WTC11 (cell line): ENCODE data around the gene GRAMD1B.
A peak's percentile ranks its signal among the peaks of the same experiment; 100 is the strongest.

Experiments
- ATF3 ChIP-seq: sonication (generic); formaldehyde crosslinking; conservative IDR thresholded peaks from 2 replicates; pipeline ENCODE4 v1.8.1; 2022; ENCODE audit warnings: mild to moderate bottlenecking, missing genetic modification reagents
- ATF6 ChIP-seq: sonication (generic); formaldehyde crosslinking; IDR thresholded peaks from 2 replicates; pipeline ENCODE4 v1.8.1; 2023; ENCODE audit warnings: mild to moderate bottlenecking, missing genetic modification reagents
- CTCF ChIP-seq: fragments of 200-600 bp; IDR thresholded peaks from 2 replicates; pipeline ENCODE4 v1.8.0; 2022; ENCODE audit warnings: antibody characterized with exemption
- FOXK1 ChIP-seq: sonication (generic); formaldehyde crosslinking; IDR thresholded peaks from 2 replicates; pipeline ENCODE4 v1.8.0; 2022; ENCODE audit warnings: mild to moderate bottlenecking, moderate library complexity, missing genetic modification reagents
- PRDM15 ChIP-seq: sonication (generic); formaldehyde crosslinking; IDR thresholded peaks from 2 replicates; pipeline ENCODE4 v1.8.0; 2022; ENCODE audit warnings: missing genetic modification reagents
- SP1 ChIP-seq: sonication (generic); formaldehyde crosslinking; conservative IDR thresholded peaks from 2 replicates; pipeline ENCODE4 v1.8.1; 2022; ENCODE audit warnings: missing genetic modification reagents
- TEAD4 ChIP-seq: sonication (generic); formaldehyde crosslinking; IDR thresholded peaks from 2 replicates; pipeline ENCODE4 v1.8.0; 2022; ENCODE audit warnings: mild to moderate bottlenecking, missing genetic modification reagents
- ZNF396 ChIP-seq: fragments of 250-450 bp; sonication (Bioruptor Pico); IDR thresholded peaks from 2 replicates; pipeline ENCODE4 v1.8.0; 2021; ENCODE audit warnings: mild to moderate bottlenecking, moderate library complexity, borderline replicate concordance
- TF ChIP-seq, protein P1 (sequence below): sonication (generic); formaldehyde crosslinking; IDR thresholded peaks from 2 replicates; pipeline ENCODE4 v1.8.0; 2022; ENCODE audit warnings: mild to moderate bottlenecking, missing genetic modification reagents
- TF ChIP-seq, protein P2 (sequence below): sonication (generic); formaldehyde crosslinking; IDR thresholded peaks from 2 replicates; pipeline ENCODE4 v1.8.0; 2023; ENCODE audit warnings: mild to moderate bottlenecking, missing genetic modification reagents

GRCh38 chr11:123434911-123435310 is 4.8 kb downstream of the GRAMD1B start:
- TF ChIP-seq PRDM15 (CRISPR knock-in tag), result no peak
- no peak for TF ChIP-seq CTCF
- TF ChIP-seq TEAD4 (CRISPR knock-in tag), result peak; percentile 60; the same call in 1 of the 2 replicates
- no peak for TF ChIP-seq ATF6 (CRISPR knock-in tag)
- TF ChIP-seq, protein P1, sequence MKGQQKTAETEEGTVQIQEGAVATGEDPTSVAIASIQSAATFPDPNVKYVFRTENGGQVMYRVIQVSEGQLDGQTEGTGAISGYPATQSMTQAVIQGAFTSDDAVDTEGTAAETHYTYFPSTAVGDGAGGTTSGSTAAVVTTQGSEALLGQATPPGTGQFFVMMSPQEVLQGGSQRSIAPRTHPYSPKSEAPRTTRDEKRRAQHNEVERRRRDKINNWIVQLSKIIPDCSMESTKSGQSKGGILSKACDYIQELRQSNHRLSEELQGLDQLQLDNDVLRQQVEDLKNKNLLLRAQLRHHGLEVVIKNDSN (CRISPR knock-in tag), result no peak
- TF ChIP-seq ATF3 (CRISPR knock-in tag), result no peak
- TF ChIP-seq SP1 (CRISPR knock-in tag), result no peak
- TF ChIP-seq ZNF396 (CRISPR knock-in tag), result no peak
- no peak for TF ChIP-seq FOXK1 (CRISPR knock-in tag)
- TF ChIP-seq, protein P2, sequence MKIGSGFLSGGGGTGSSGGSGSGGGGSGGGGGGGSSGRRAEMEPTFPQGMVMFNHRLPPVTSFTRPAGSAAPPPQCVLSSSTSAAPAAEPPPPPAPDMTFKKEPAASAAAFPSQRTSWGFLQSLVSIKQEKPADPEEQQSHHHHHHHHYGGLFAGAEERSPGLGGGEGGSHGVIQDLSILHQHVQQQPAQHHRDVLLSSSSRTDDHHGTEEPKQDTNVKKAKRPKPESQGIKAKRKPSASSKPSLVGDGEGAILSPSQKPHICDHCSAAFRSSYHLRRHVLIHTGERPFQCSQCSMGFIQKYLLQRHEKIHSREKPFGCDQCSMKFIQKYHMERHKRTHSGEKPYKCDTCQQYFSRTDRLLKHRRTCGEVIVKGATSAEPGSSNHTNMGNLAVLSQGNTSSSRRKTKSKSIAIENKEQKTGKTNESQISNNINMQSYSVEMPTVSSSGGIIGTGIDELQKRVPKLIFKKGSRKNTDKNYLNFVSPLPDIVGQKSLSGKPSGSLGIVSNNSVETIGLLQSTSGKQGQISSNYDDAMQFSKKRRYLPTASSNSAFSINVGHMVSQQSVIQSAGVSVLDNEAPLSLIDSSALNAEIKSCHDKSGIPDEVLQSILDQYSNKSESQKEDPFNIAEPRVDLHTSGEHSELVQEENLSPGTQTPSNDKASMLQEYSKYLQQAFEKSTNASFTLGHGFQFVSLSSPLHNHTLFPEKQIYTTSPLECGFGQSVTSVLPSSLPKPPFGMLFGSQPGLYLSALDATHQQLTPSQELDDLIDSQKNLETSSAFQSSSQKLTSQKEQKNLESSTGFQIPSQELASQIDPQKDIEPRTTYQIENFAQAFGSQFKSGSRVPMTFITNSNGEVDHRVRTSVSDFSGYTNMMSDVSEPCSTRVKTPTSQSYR, result no peak
